GM19397 (cell line): ENCODE measurements around the gene MAP2K2.
A peak's percentile ranks its signal among the peaks of the same experiment; 100 is the strongest.
"Not testable (repeated sequence)": the region's sequence is repeated elsewhere in the genome, so short reads cannot be mapped to it uniquely, and the experiment has no call there.

Experiments used
- ATAC-seq: cut with Tn5 transposase; IDR thresholded peaks from one replicate; pipeline ENCODE4 v1.9.1; 2021; ENCODE audit warnings: mild to moderate bottlenecking, moderate library complexity; ENCODE audit not compliant: unreplicated experiment

The MAP2K2 gene

DNA sequence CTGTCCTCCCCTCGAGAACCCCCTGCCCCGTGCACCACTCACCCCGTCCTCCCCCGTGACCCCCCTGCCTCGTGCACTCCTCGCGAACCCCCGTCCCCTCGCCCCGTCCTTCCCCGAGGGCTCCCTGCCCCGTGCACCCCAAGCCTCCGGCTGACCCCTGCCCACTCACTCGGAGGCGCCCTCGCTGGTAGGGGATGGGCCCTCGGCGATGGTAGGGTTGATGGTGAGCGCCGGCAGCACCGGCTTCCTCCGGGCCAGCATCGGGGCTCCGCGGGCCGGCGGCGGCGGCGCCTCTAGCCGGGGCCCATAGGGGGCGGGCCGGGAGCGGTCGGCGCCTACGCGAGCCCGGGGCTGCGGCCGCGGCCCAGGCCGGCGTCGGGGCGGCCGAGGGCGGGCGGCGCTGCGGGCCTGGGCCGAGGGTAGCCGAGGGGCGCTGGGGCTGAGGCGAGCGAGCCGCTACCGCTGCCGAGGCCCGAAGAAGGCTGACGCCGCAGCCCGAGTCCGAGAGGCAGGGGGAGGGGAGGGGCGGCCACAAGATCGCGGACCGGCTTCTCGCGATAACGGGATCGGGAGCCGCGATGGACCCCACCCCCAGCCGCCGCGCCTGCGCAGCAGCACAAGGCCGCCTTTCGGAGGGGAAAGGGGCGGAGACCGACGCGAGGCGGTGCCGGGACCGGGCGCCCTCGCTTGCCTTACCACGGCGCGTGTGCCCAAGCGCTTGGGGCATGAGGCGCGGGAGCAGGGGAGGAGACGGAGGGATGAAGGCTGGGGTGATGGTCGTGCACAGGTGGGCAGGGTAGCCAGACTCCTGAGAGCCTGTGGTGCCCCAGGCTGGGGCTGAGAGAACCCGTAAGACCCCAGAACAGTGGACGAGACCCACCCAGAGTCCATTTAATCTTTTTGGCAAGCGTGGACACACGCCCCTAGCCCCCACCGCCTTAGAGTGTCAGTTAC, at the start of gene MAP2K2:
TSS of gene MAP2K2 (minus strand) at position 508 of the 954 bp plus-strand sequence. CDS start at position 261, 247 bp downstream.
- peak; percentile 87 for ATAC-seq

DNA sequence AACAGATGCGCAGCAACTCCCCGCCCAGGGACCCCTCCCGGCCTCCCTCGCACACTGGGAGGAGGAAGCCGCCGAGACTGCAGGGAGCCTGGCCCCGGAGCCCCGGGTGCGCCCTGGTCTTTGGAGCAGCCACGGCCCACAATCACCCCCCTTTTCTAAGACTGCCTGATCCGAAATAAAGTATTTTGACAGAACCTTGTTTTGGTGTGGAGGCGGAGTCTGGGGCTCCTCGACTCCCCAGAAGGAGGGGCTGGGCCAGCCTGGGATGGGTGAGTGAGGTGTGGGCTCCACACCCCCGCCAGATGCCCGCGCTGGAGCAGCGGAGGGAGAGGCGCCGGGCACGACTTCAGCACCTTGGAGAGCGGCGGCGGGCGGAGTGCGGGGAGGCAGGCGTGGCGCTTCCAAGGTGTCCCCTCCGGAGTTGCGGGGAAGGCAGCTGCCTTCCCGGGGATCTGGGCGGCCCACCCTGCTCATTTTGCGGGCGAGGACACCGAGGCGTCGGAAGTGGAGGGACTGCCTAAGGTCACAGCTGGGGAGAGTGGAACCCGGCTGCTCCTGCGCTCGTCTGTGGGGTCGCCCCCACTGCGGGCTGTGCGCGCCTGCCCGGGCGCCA, 49.0 kb upstream of the MAP2K2 start:
- ATAC-seq, result no peak

- no peak for ATAC-seq
Measured at GRCh38 chr19:4171676-4172075, 47.8 kb upstream of the MAP2K2 start.

GRCh38 chr19:4164262-4164661, 40.3 kb upstream of the MAP2K2 start:
- no peak for ATAC-seq

DNA sequence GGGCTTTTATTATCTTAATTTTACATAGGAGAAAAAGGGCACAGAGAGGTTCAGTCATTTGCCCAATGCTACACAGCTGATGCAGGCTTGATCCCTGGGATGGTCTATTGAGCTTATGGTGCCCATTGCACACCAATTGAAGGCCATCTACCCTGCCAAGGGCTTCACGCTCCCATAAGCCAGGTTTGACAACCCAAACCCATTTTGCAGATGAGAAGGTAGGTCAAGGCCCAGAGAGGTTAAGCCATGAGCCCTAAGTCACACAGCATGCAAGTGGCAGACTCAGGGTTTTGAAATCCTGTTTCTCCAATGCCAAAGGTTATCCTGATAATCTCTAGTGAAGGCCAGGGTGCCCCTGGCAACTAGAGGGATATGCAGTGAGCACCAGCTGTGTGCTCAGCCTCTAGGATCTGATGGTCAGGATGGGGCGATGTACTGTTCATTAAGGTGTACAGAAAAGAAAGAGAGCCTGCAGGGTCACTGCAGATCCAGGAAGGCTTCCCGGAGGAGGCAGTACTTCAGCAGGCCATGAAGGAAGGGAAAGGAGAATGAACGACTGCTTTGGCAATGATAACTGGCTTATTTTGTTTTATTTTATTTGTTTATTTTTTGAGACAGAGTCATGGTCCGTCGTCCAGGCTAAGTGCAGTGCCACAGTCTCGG, 37.6 kb upstream of the MAP2K2 start:
- ATAC-seq, result no peak

- ATAC-seq, result not testable (repeated sequence)
Measured at GRCh38 chr19:4157971-4158370, 34.0 kb upstream of the MAP2K2 start.

GRCh38 chr19:4157164-4157563, 33.2 kb upstream of the MAP2K2 start:
- no peak for ATAC-seq

DNA sequence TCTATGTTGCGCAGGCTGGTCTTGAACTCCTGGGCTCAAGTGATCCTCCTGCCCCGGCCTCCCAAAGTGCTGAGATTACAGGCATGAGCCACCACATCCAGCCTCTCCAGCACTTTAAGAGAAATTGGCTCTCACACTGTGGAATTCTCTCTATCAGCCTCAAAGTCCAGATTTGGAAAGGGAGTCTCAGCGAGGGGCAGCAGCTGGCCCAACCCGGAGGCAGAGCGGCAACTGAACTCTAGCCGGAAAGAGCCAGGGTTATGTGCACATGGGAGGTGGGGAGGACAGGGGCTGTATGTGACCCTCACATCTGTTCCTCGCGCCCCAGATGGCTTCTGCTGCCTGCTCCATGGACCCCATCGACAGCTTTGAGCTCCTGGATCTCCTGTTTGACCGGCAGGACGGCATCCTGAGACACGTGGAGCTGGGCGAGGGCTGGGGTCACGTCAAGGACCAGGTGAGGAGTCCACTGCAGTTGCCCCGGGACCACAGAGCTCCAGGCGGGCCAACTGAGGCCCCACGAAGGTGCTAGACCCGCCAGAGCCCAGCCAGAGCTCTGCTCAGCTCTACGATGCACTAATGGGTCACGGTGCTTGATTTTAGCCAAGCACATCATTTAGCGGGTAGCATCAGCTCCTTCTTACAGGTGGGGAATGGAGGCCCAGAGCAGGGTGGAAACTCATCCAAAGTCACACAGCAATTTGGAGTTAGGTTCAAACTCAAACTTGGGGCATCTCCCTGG, 30.8 kb upstream of the MAP2K2 start:
- no peak for ATAC-seq

DNA sequence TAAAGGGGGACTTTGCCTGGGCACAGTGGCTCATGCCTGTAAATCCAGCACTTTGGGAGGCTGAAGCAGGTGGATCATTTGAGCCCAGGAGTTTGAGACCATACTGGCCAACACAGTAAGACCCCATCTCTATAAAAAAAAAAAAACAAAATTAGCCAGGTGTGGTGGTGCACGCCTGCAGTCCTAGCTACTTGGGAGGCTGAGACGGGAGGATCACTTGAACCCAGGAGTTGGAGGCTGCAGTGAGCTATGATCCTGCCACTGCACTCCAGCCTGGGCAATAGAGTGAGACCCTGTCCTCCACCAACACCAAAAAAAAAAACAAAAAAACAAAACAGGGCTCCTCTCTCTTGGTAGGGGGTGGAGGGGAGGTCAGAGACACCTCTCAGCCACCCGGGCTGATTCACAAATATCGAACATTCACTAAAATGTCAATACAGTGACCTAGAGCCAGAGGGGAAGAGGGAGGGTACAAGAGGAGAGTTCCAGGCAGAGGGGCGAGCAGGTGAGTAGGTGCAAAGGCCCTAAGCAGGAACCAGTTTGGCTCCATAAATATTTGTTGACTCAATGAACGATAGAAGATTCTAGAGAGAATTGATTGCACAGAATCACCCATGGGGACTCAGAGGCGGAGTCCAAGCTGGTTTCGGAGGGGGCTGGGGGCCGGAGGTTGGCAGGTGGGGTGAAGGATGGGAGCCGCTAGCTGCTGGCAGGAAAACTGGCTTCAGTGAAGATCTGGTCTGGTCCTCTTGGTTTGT, 28.5 kb upstream of the MAP2K2 start:
- no peak for ATAC-seq

GRCh38 chr19:4151623-4152022, 27.7 kb upstream of the MAP2K2 start:
- no peak for ATAC-seq

- ATAC-seq, result no peak
Measured at GRCh38 chr19:4149518-4150288, 25.8 kb upstream of the MAP2K2 start.

- no peak for ATAC-seq
Measured at GRCh38 chr19:4144666-4145249, 20.8 kb upstream of the MAP2K2 start.

GRCh38 chr19:4142916-4143315, 19.0 kb upstream of the MAP2K2 start:
- not testable (repeated sequence) for ATAC-seq

DNA sequence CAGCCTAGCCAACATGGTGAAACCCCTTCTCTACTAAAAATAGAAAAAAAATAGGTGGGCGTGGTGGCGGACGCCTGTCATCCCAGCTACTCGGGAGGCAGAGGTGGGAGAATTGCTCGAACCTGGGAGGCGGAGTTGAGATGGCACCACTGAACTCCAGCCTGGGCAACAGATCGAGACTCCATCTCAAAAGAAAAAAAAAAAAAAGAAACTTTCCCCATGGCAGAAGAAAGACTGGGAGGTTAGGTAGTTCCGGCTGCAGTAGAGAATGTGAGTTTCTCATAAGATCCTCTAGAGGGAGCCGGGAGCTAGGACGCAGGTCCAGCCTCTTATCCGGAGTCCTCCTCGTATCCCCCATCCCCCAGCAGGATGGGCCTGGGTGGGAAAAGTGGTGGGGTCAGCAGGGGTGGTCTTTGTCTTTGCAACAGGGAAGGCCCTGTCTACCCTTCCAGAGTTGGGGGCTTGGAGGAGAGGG, 16.4 kb upstream of the MAP2K2 start:
- ATAC-seq, result no peak

GRCh38 chr19:4139614-4140236, 15.8 kb upstream of the MAP2K2 start:
- ATAC-seq, result no peak

DNA sequence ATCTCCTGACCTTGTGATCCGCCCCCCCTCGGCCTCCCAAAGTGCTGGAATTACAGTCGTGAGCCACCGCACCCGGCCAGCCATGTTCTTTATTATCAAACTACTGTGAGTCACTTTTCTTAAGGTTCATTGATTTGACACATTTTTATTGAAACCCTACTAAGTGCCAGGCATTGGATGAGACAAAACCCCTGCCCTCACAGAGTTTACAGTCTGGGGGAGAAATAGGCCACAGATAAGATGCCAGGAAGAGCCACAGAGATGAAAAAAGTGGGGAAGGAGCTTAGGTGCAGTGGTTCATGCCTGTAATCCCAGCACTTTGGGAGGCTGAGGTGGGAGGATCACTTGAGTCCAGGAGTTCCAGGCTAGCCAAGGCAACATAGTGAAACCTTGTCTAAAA, 14.5 kb upstream of the MAP2K2 start:
- ATAC-seq, result no peak

- ATAC-seq, result no peak
Measured at GRCh38 chr19:4136680-4137088, 12.8 kb upstream of the MAP2K2 start.

DNA sequence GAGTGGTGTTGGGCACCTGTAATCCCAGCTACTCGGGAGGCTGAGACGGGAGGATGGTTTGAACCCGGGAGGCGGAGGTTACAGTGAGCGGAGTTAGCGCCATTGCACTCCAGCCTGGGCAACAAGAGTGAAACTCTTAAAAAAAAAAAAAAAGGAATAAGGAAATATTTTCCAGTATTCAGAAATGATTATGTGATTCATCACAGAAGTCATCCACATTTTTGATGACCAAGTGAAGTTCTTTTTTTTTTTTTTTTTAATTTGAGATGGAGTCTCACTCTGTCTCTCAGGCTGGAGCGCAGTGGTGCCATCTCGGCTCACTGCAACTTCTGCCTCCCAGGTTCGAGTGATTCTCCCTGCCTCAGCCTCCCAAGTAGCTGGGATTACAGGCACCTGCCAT, 11.5 kb upstream of the MAP2K2 start:
- ATAC-seq, result not testable (repeated sequence)
